Right hindlimb (tissue), 1 donor: ENCODE data around the gene FHL2.
"Not testable (repeated sequence)": the region's sequence is repeated elsewhere in the genome, so short reads cannot be mapped to it uniquely, and the experiment has no call there.

Source experiments
- DNase-seq: peaks from one replicate; pipeline ENCODE4 v3.0.0-alpha.2; 2018

The FHL2 gene

GRCh38 chr2:105336786-105337121 is 62.1 kb downstream of the FHL2 start:
- no peak for DNase-seq

- DNase-seq = no peak
Observed at GRCh38 chr2:105335469-105335868, 63.4 kb downstream of the FHL2 start.

- DNase-seq = no peak
Observed at GRCh38 chr2:105334211-105334610, 64.6 kb downstream of the FHL2 start.

GRCh38 chr2:105330681-105331375 is 68.0 kb downstream of the FHL2 start:
- DNase-seq = no peak

GRCh38 chr2:105329561-105330495 is 69.0 kb downstream of the FHL2 start, which contains the start of gene TGFBRAP1:
TSS of gene TGFBRAP1 (minus strand) at chr2:105329735. CDS start at chr2:105308301, 21,434 bp downstream.
- peak; percentile 69 for DNase-seq

GRCh38 chr2:105329197-105329554 is 69.7 kb downstream of the FHL2 start:
- DNase-seq = no peak

GRCh38 chr2:105328281-105329196 is 70.3 kb downstream of the FHL2 start:
- peak; percentile 27 for DNase-seq

GRCh38 chr2:105327690-105328089 is 71.2 kb downstream of the FHL2 start:
- no peak for DNase-seq

- not testable (repeated sequence) for DNase-seq
Observed at GRCh38 chr2:105327271-105327670, 71.6 kb downstream of the FHL2 start.

- no peak for DNase-seq
Observed at GRCh38 chr2:105325389-105325963, 73.4 kb downstream of the FHL2 start.

- DNase-seq = no peak
Observed at GRCh38 chr2:105324732-105325131, 74.1 kb downstream of the FHL2 start.

GRCh38 chr2:105324101-105324500 is 74.8 kb downstream of the FHL2 start:
- DNase-seq = no peak

GRCh38 chr2:105323111-105323510 is 75.7 kb downstream of the FHL2 start:
- DNase-seq = no peak

GRCh38 chr2:105321875-105322646 is 76.8 kb downstream of the FHL2 start:
- no peak for DNase-seq

- DNase-seq = no peak
Observed at GRCh38 chr2:105320651-105321215, 78.1 kb downstream of the FHL2 start.

- DNase-seq = no peak
Observed at GRCh38 chr2:105317937-105318336, 80.9 kb downstream of the FHL2 start.

- no peak for DNase-seq
Observed at GRCh38 chr2:105315314-105315713, 83.5 kb downstream of the FHL2 start.

GRCh38 chr2:105313877-105314276 is 85.0 kb downstream of the FHL2 start:
- DNase-seq = no peak
